PC-9 (cell line): ENCODE data around the gene PLS3. TPM values are rescaled to one million over a fixed set of nuclear protein-coding genes. Genes with fewer than 3 reads are reported as not detected.

Experiments used
- BruUV-seq: library from RNA; stranded (reverse); fragments of 400-500 nt; replicated peaks from 2 replicates; lab custom pipeline; 2021; lab: Mats Ljungman, UMichigan
- CTCF ChIA-PET: fragments of 300-600 bp; sonication (Branson Sonifier 250); formaldehyde crosslinking; loops from one replicate; lab custom pipeline; 2022; ENCODE audit warnings: antibody characterized with exemption; lab: Charles Lee
- POLR2A ChIA-PET: fragments of 300-600 bp; sonication (Branson Sonifier 250); formaldehyde crosslinking; loops from one replicate; lab custom pipeline; 2022; ENCODE audit warnings: antibody characterized with exemption; ENCODE audit not compliant: unreplicated experiment; lab: Charles Lee
- DNase-seq, 2 experiments: peaks; one replicate each; pipeline versions ENCODE4 v3.0.0 to v3.0.0-alpha.2; 2015 to 2022; ENCODE audit warnings: mixed read lengths in 1 of 2
- H2AFZ ChIP-seq: fragments of 200-600 bp; sonication (generic); 2 replicates; pipeline ENCODE4 v1.8.1; 2017; ENCODE audit warnings: antibody characterized with exemption
- H3F3A ChIP-seq: fragments of 200-600 bp; sonication (generic); 2 replicates; pipeline ENCODE4 v1.8.1; 2017; ENCODE audit warnings: antibody characterized with exemption, mild to moderate bottlenecking, low read depth; ENCODE audit not compliant: insufficient read depth
- H3K27ac ChIP-seq: fragments of 200-600 bp; sonication (generic); 2 replicates; pipeline ENCODE4 v1.6.1; 2016; ENCODE audit warnings: mixed run types
- H3K27me3 ChIP-seq: fragments of 200-600 bp; sonication (generic); 2 replicates; pipeline ENCODE4 v1.6.1; 2016; ENCODE audit warnings: low read depth, mixed run types; ENCODE audit not compliant: insufficient read depth
- H3K36me3 ChIP-seq: fragments of 200-600 bp; sonication (generic); 2 replicates; pipeline ENCODE4 v1.6.1; 2016; ENCODE audit warnings: low read depth, mixed run types
- H3K4me1 ChIP-seq: fragments of 200-600 bp; sonication (generic); replicated peaks from 2 replicates; pipeline ENCODE4 v1.6.1; 2016; ENCODE audit warnings: mixed run types; ENCODE audit not compliant: insufficient read depth
- H3K4me2 ChIP-seq: fragments of 200-600 bp; sonication (generic); 2 replicates; pipeline ENCODE4 v1.6.1; 2017; ENCODE audit warnings: mixed run types
- H3K4me3 ChIP-seq: fragments of 200-600 bp; sonication (generic); 2 replicates; pipeline ENCODE4 v1.6.1; 2016; ENCODE audit warnings: mixed run types
- H3K79me2 ChIP-seq: fragments of 200-600 bp; sonication (generic); 2 replicates; pipeline ENCODE4 v1.6.1; 2017; ENCODE audit warnings: low read depth, mixed run types
- H3K9me2 ChIP-seq: fragments of 200-600 bp; sonication (generic); 2 replicates; pipeline ENCODE4 v1.8.1; 2017; ENCODE audit warnings: mild to moderate bottlenecking; ENCODE audit not compliant: insufficient read depth
- H3K9me3 ChIP-seq: fragments of 200-600 bp; sonication (generic); 2 replicates; pipeline ENCODE4 v1.8.1; 2016; ENCODE audit warnings: low read depth; ENCODE audit not compliant: insufficient read depth
- H4K20me1 ChIP-seq: fragments of 200-600 bp; sonication (generic); 2 replicates; pipeline ENCODE4 v1.8.1; 2017; ENCODE audit not compliant: insufficient read depth
- EZH2 ChIP-seq: fragments of 200-600 bp; sonication (generic); IDR thresholded peaks from 2 replicates; pipeline ENCODE4 v1.8.0; 2017; ENCODE audit warnings: antibody characterized with exemption, low read depth
- intact Hi-C: fragments of 100-400 bp; cut with micrococcal nuclease; formaldehyde crosslinking; loops from one replicate; pipeline ENCODE4 v1.10.0; 2022; ENCODE audit not compliant: unreplicated experiment
- total RNA-seq: library from RNA; stranded (reverse); gene quantifications from 2 replicates; pipeline ENCODE4 v1.2.3, GENCODE V29; 2021
- TF ChIP-seq, protein P1 (sequence below): fragments of 200-600 bp; sonication (generic); conservative IDR thresholded peaks from 2 replicates; pipeline ENCODE4 v1.6.1; 2017; ENCODE audit warnings: mixed run types, antibody characterized with exemption, mild to moderate bottlenecking, moderate library complexity

Gene PLS3
- total RNA-seq, 1 experiment from 2014 or later, result 257 TPM

DNA sequence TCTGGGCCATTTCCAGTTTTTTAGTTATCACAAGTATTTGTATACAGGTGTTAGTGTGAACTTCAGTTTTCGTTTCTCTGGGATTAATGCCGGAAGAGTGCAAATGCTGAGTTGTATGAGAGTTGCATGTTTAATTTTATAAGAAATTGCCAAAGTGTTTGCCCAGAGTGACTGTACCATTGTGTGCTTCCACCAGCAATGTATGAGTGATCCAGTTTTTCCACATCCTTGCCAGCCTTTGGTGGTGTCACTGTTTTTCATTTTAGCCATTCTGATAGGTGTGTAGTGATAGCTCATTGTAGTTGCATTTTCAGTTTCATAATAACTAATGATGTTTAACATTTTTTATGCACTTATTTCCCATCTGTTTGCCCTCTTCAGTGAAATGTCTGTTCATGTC, 18.4 kb downstream of the PLS3 start:
- H3K27me3 ChIP-seq, result no peaks in the 10 kb centered on the region
- ChIA-PET POLR2A (no interaction called here), CTCF (no interaction called here)
- no peak overlapping the region for H3K27ac ChIP-seq
- no peaks in the 10 kb centered on the region for H3K4me1 ChIP-seq
- no peaks in the 10 kb centered on the region for H3F3A ChIP-seq
- peaks cover 46% of the 10 kb centered on the region for H3K79me2 ChIP-seq
- intact Hi-C loops, result no loop called here
- peaks cover 3% of the 10 kb centered on the region for H3K36me3 ChIP-seq
- no peaks in the 10 kb centered on the region for H3K9me2 ChIP-seq
- H3K9me3 ChIP-seq, result no peaks in the 10 kb centered on the region
- BruUV-seq, result no TSS peak
- H2AFZ ChIP-seq, result no peak overlapping the region
- H3K4me3 ChIP-seq, result no peak overlapping the region
- no peak for TF ChIP-seq EZH2
- TF ChIP-seq, protein P1, sequence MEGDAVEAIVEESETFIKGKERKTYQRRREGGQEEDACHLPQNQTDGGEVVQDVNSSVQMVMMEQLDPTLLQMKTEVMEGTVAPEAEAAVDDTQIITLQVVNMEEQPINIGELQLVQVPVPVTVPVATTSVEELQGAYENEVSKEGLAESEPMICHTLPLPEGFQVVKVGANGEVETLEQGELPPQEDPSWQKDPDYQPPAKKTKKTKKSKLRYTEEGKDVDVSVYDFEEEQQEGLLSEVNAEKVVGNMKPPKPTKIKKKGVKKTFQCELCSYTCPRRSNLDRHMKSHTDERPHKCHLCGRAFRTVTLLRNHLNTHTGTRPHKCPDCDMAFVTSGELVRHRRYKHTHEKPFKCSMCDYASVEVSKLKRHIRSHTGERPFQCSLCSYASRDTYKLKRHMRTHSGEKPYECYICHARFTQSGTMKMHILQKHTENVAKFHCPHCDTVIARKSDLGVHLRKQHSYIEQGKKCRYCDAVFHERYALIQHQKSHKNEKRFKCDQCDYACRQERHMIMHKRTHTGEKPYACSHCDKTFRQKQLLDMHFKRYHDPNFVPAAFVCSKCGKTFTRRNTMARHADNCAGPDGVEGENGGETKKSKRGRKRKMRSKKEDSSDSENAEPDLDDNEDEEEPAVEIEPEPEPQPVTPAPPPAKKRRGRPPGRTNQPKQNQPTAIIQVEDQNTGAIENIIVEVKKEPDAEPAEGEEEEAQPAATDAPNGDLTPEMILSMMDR, result no peak
- DNase-seq, result no peak
- H4K20me1 ChIP-seq, result peaks cover 2% of the 10 kb centered on the region; the same call in 1 of the 2 replicates
- H3K4me2 ChIP-seq, result no peak overlapping the region

DNA sequence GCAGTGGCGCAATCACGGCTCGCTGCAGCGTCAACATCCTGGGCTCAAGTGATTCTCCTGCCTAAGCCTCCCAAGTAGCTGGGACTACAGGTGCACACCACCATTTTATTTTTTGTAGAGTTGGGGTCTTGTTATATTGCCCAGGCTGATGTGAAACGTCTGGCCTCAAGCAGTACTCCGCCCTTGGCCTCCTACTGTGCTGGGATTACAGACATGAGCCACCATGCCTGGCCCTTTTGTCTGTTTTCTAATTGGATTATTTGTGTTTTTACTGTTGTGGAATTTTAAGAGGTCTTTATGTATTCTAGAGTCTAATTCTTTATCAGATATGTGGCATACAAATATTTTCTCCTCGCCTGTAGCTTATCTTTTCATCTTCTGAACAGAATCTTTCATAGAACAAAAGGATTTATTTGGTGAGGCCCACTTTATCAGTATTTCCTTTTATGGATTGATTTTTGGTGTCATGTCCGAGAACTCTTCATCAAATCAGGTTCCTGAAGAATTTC, 18.9 kb downstream of the PLS3 start:
- Histone ChIP-seq H3K4me2 (no peak overlapping the region), H3K9me2 (no peaks in the 10 kb centered on the region), H4K20me1 (peaks cover 2% of the 10 kb centered on the region; the same call in 1 of the 2 replicates), H3K27me3 (no peaks in the 10 kb centered on the region), H3K4me1 (no peaks in the 10 kb centered on the region), H3F3A (no peaks in the 10 kb centered on the region), H3K4me3 (no peak overlapping the region), H3K36me3 (peaks cover 3% of the 10 kb centered on the region), H2AFZ (no peak overlapping the region), H3K27ac (no peak overlapping the region), H3K79me2 (peaks cover 51% of the 10 kb centered on the region), H3K9me3 (no peaks in the 10 kb centered on the region)
- ChIA-PET POLR2A (no interaction called here), CTCF (no interaction called here)
- intact Hi-C loops, result no loop called here
- no peak for DNase-seq
- TF ChIP-seq, protein P1, result no peak
- no peak for TF ChIP-seq EZH2
- BruUV-seq, result no TSS peak

GRCh38 chrX:115581759-115582615, 21.0 kb downstream of the PLS3 start:
- intact Hi-C loops, result no loop called here
- no peaks in the 10 kb centered on the region for H3F3A ChIP-seq
- ChIA-PET POLR2A (interaction anchor here (0.6 kb wide), 1 partner anchor 49 kb away, joined by 6 read pairs; no protein-coding TSS in a partner anchor), CTCF (interaction anchor here (0.6 kb wide), 1 partner anchor 9 kb away, joined by 3 read pairs; no protein-coding TSS in a partner anchor)
- TF ChIP-seq, protein P1, result no peak
- no peak for TF ChIP-seq EZH2
- peaks cover 2% of the 10 kb centered on the region; the same call in 1 of the 2 replicates for H4K20me1 ChIP-seq
- no peaks in the 10 kb centered on the region for H3K4me1 ChIP-seq
- H3K36me3 ChIP-seq, result no peaks in the 10 kb centered on the region
- no TSS peak for BruUV-seq
- no peak for DNase-seq
- no peak overlapping the region for H3K4me3 ChIP-seq
- peaks cover 64% of the 10 kb centered on the region for H3K79me2 ChIP-seq
- H3K9me2 ChIP-seq, result no peaks in the 10 kb centered on the region
- H3K4me2 ChIP-seq, result no peak overlapping the region
- H3K27me3 ChIP-seq, result no peaks in the 10 kb centered on the region
- H2AFZ ChIP-seq, result no peak overlapping the region
- H3K27ac ChIP-seq, result no peak overlapping the region
- no peaks in the 10 kb centered on the region for H3K9me3 ChIP-seq
